IMR-90 (cell line): ENCODE results near the gene VRK2. TPM values are rescaled to one million over a fixed set of nuclear protein-coding genes. Genes with fewer than 3 reads are reported as not detected.

Source experiments
- ATAC-seq: fragments of 200-7000 bp; cut with Tn5 transposase; 2 replicates; pipeline ENCODE4 v1.9.1; 2020; ENCODE audit warnings: low read depth, mild to moderate bottlenecking, moderate library complexity
- BruUV-seq: library from RNA; stranded (reverse); fragments of 400-500 nt; replicated peaks from 2 replicates; lab custom pipeline; 2021; lab: Mats Ljungman, UMichigan
- CTCF ChIA-PET: fragments of 300-600 bp; formaldehyde crosslinking; extraction: SDS; loops from one replicate; lab custom pipeline; 2021; ENCODE audit warnings: antibody characterized with exemption; lab: Yijun Ruan, JAX
- POLR2A ChIA-PET: fragments of 300-600 bp; sonication (Branson Sonifier 250); formaldehyde crosslinking; loops from one replicate; lab custom pipeline; 2022; ENCODE audit warnings: antibody characterized with exemption; ENCODE audit not compliant: unreplicated experiment; lab: Charles Lee
- DNase-seq: peaks from one replicate; pipeline ENCODE4 v3.0.0; 2013
- H2AFZ ChIP-seq: replicated peaks from 2 replicates; pipeline ENCODE3; 2013; ENCODE audit warnings: low read length, mild to moderate bottlenecking; ENCODE audit not compliant: poor library complexity
- H2AK5ac ChIP-seq: 2 replicates; pipeline ENCODE4 v1.6.1; 2013; ENCODE audit warnings: low read depth, low read length, inconsistent platforms
- H2AK9ac ChIP-seq: replicated peaks from 2 replicates; pipeline ENCODE3; 2013; ENCODE audit warnings: mild to moderate bottlenecking, low read depth, low read length, moderate library complexity; ENCODE audit not compliant: poor library complexity
- H2BK120ac ChIP-seq: 2 replicates; pipeline ENCODE4 v1.6.1; 2013; ENCODE audit warnings: low read depth, low read length, inconsistent platforms
- H2BK15ac ChIP-seq: 3 replicates; pipeline ENCODE4 v1.6.1; 2013; ENCODE audit warnings: low read depth, low read length, inconsistent platforms
- H2BK20ac ChIP-seq: 2 replicates; pipeline ENCODE4 v1.6.1; 2013; ENCODE audit warnings: low read depth, mild to moderate bottlenecking, inconsistent platforms, low read length, moderate library complexity
- H2BK5ac ChIP-seq: 2 replicates; pipeline ENCODE4 v1.6.1; 2013; ENCODE audit warnings: mild to moderate bottlenecking, low read depth, low read length, inconsistent platforms; ENCODE audit not compliant: poor library complexity, severe bottlenecking
- H3K14ac ChIP-seq: replicated peaks from 2 replicates; pipeline ENCODE4 v1.6.1; 2013; ENCODE audit warnings: low read depth, low read length, inconsistent platforms
- H3K18ac ChIP-seq: 2 replicates; pipeline ENCODE4 v1.6.1; 2013; ENCODE audit warnings: low read depth, low read length, control low read depth
- H3K23ac ChIP-seq: 2 replicates; pipeline ENCODE4 v1.6.1; 2013; ENCODE audit warnings: low read depth, low read length, inconsistent platforms
- H3K27ac ChIP-seq: 2 replicates; pipeline ENCODE4 v1.5.1; 2013; ENCODE audit warnings: mild to moderate bottlenecking, control low read depth, low read length; ENCODE audit not compliant: insufficient read depth
- H3K27me3 ChIP-seq: 2 replicates; pipeline ENCODE4 v1.6.1; 2013; ENCODE audit warnings: low read length; ENCODE audit not compliant: control insufficient read depth, insufficient read depth
- H3K36me3 ChIP-seq: 2 replicates; pipeline ENCODE4 v1.6.1; 2013; ENCODE audit warnings: low read length, mixed read lengths; ENCODE audit not compliant: control insufficient read depth, insufficient read depth
- H3K4ac ChIP-seq: 2 replicates; pipeline ENCODE4 v1.6.1; 2013; ENCODE audit warnings: low read depth, low read length, inconsistent platforms
- H3K4me1 ChIP-seq: 2 replicates; pipeline ENCODE4 v1.6.1; 2013; ENCODE audit warnings: low read length, mixed read lengths; ENCODE audit not compliant: control insufficient read depth, insufficient read depth
- H3K4me2 ChIP-seq: 2 replicates; pipeline ENCODE4 v1.6.1; 2013; ENCODE audit warnings: low read depth, mild to moderate bottlenecking, control low read depth, low read length, moderate library complexity
- H3K4me3 ChIP-seq: 2 replicates; pipeline ENCODE4 v1.5.1; 2013; ENCODE audit warnings: low read depth, mild to moderate bottlenecking, control low read depth, low read length, moderate library complexity; ENCODE audit not compliant: insufficient read depth
- H3K56ac ChIP-seq: 2 replicates; pipeline ENCODE4 v1.6.1; 2013; ENCODE audit warnings: low read length, inconsistent platforms; ENCODE audit not compliant: insufficient read depth; ENCODE audit errors: extremely low read depth
- H3K79me1 ChIP-seq, 2 experiments: 2 replicates each; pipeline ENCODE4 v1.6.1; 2013; ENCODE audit warnings: low read length in 2 of 2, inconsistent platforms in 1 of 2, low read depth in 1 of 2
- H3K9ac ChIP-seq: 2 replicates; pipeline ENCODE4 v1.6.1; 2013; ENCODE audit warnings: low read depth, low read length, control low read depth
- H3K9me1 ChIP-seq: 2 replicates; pipeline ENCODE4 v1.6.1; 2013; ENCODE audit warnings: low read length, inconsistent platforms; ENCODE audit not compliant: insufficient read depth
- H3K9me3 ChIP-seq: 2 replicates; pipeline ENCODE4 v1.6.1; 2013; ENCODE audit warnings: low read length; ENCODE audit not compliant: control insufficient read depth, insufficient read depth
- H4K20me1 ChIP-seq: 2 replicates; pipeline ENCODE4 v1.6.1; 2013; ENCODE audit warnings: low read length, inconsistent platforms; ENCODE audit not compliant: insufficient read depth
- H4K5ac ChIP-seq: 2 replicates; pipeline ENCODE4 v1.6.1; 2013; ENCODE audit warnings: mild to moderate bottlenecking, low read depth, low read length, control low read depth
- H4K8ac ChIP-seq, 2 experiments: 2 replicates each; pipeline ENCODE4 v1.6.1; 2013; ENCODE audit warnings: low read depth in 2 of 2, low read length in 2 of 2, control low read depth in 1 of 2, inconsistent platforms in 1 of 2
- H4K91ac ChIP-seq: 2 replicates; pipeline ENCODE4 v1.6.1; 2013; ENCODE audit warnings: low read depth, low read length, inconsistent platforms; ENCODE audit not compliant: insufficient read depth
- BHLHE40 ChIP-seq: fragments of 150-350 bp; IDR thresholded peaks from 2 replicates; pipeline ENCODE4 v1.6.1; 2016; ENCODE audit warnings: mild to moderate bottlenecking, low read depth, low read length
- CEBPB ChIP-seq: IDR thresholded peaks from 2 replicates; pipeline ENCODE4 v1.6.1; 2012; ENCODE audit warnings: low read depth, low read length, improper control_type of control experiment
- CHD1 ChIP-seq: IDR thresholded peaks from 2 replicates; pipeline ENCODE4 v1.6.1; 2012; ENCODE audit warnings: low read depth, low read length, improper control_type of control experiment
- FOS ChIP-seq: fragments of 150-350 bp; IDR thresholded peaks from 2 replicates; pipeline ENCODE4 v1.6.1; 2016; ENCODE audit warnings: low read depth, low read length
- MAFK ChIP-seq: IDR thresholded peaks from 2 replicates; pipeline ENCODE4 v1.6.1; 2012; ENCODE audit warnings: low read depth, low read length, improper control_type of control experiment
- MAZ ChIP-seq: IDR thresholded peaks from 2 replicates; pipeline ENCODE4 v1.6.1; 2012; ENCODE audit warnings: low read depth, mild to moderate bottlenecking, low read length, improper control_type of control experiment, moderate library complexity, borderline replicate concordance
- MXI1 ChIP-seq: IDR thresholded peaks from 2 replicates; pipeline ENCODE4 v1.6.1; 2012; ENCODE audit warnings: low read depth, mild to moderate bottlenecking, low read length, moderate library complexity, borderline replicate concordance
- NFE2L2 ChIP-seq: fragments of 150-350 bp; IDR thresholded peaks from 2 replicates; pipeline ENCODE4 v1.6.1; 2016; ENCODE audit warnings: low read depth, mild to moderate bottlenecking, low read length
- POLR2A ChIP-seq: IDR thresholded peaks from 2 replicates; pipeline ENCODE4 v1.6.1; 2012; ENCODE audit warnings: mild to moderate bottlenecking, low read depth, low read length
- RAD21 ChIP-seq: IDR thresholded peaks from 2 replicates; pipeline ENCODE4 v1.6.1; 2012; ENCODE audit warnings: low read length, improper control_type of control experiment
- RCOR1 ChIP-seq: IDR thresholded peaks from 2 replicates; pipeline ENCODE4 v1.6.1; 2012; ENCODE audit warnings: mild to moderate bottlenecking, low read length, improper control_type of control experiment; ENCODE audit not compliant: insufficient replicate concordance
- RFX5 ChIP-seq: IDR thresholded peaks from 2 replicates; pipeline ENCODE4 v1.8.0; 2012; ENCODE audit warnings: low read depth, mild to moderate bottlenecking, low read length, moderate library complexity
- SMC3 ChIP-seq: fragments of 150-350 bp; IDR thresholded peaks from 2 replicates; pipeline ENCODE4 v1.6.1; 2016; ENCODE audit warnings: low read depth, mild to moderate bottlenecking, antibody characterized with exemption, low read length, moderate library complexity
- WGBS, 2 experiments: methylation state at CpG; one replicate each; pipeline versions ENCODE4 v1.1.5 to v1.1.7; 2013; ENCODE audit warnings: missing lambda C conversion rate in 2 of 2; ENCODE audit not compliant: insufficient read length in 1 of 2; ENCODE audit errors: extremely low coverage in 2 of 2; 5-methylcytosine and 5-hydroxymethylcytosine counted together
- dilution Hi-C: fragments of 300-500 bp; cut with HindIII; formaldehyde crosslinking; loops from one replicate; pipeline ENCODE4 v1.14.3; 2018; ENCODE audit warnings: low sequenced_read_pairs; ENCODE audit not compliant: unreplicated experiment
- in situ Hi-C: fragments of 300-500 bp; cut with MboI; formaldehyde crosslinking; loops from 3 replicates; pipeline ENCODE4 v1.14.3; 2019; ENCODE audit warnings: low sequenced_read_pairs, inconsistent platforms, mixed read lengths
- intact Hi-C: fragments of 100-400 bp; cut with micrococcal nuclease; formaldehyde crosslinking; loops from 2 replicates; pipeline ENCODE4 v1.10.0; 2022
- polyA plus RNA-seq, 3 experiments: library from polyadenylated mRNA; depleted of rRNA; stranded (reverse); fragments of >200 nt; gene quantifications; 2 replicates each; pipeline ENCODE4 v1.2.3, GENCODE V29; 2012; ENCODE audit warnings: low replicate concordance in 1 of 3
- total RNA-seq: library from RNA; depleted of rRNA; stranded (reverse); fragments of >200 nt; gene quantifications from 2 replicates; pipeline ENCODE4 v1.2.3, GENCODE V29; 2012
- TF ChIP-seq, protein P1 (sequence below): fragments of 150-350 bp; IDR thresholded peaks from 2 replicates; pipeline ENCODE4 v1.6.1; 2016; ENCODE audit warnings: low read depth, mild to moderate bottlenecking, low read length, moderate library complexity, borderline replicate concordance
- TF ChIP-seq, protein P2 (sequence below): fragments of 150-350 bp; IDR thresholded peaks from 2 replicates; pipeline ENCODE4 v1.6.1; 2017; ENCODE audit warnings: mild to moderate bottlenecking, antibody characterized with exemption, low read length, low read depth
- TF ChIP-seq, protein P3 (sequence below): conservative IDR thresholded peaks from 2 replicates; pipeline ENCODE4 v1.5.1; 2012; ENCODE audit warnings: mild to moderate bottlenecking, low read depth, low read length, improper control_type of control experiment

The VRK2 gene
- total and polyA plus RNA-seq, 2 of the 4 experiments (the other 2 are of a cell fraction): 12.2 to 22.8 TPM

DNA sequence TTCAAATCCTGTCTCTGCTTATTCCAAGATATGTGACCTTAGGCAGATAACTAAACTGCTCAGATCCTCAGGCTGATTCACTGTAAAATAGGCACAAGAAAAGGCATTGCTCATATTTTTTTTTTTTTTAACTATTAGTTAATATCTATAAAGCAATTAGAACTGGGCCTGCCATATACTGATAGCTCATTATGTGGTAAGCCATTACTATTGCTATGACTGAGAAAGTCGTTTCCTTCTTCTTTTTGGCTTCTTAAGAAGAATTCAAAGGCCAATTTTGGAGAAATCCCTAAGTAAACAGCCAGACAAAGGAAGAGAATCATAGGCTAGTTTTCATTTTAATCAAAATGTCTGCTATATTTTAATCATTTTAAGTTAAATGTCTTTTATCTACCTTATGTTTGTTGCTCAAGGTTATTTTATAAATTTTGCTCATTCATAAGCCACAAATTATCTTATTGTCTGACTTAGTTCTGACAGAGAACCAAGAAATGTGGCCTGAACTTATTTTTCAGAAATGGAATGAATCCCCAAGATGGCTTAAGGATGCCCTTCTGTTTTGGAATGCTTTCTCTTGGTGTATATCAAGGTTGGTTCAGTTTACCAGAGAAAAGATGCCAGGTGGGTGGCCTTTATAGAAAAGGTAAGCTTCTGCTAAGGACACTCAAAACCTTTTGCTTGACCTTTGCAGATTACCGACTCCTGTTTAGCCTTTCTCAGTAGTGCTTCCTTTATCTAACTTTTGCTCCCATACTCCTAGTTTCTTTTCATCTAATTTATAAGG lies 21.3 kb upstream of the VRK2 start:
- Histone ChIP-seq H3K18ac (no peak overlapping the region), H3K4me3 (no peak overlapping the region), H3K27ac (no peak overlapping the region), H3K9me1 (no peaks in the 10 kb centered on the region), H3K4ac (no peak overlapping the region), H3K9ac (no peak overlapping the region), H4K5ac (no peak overlapping the region), H2BK15ac (no peak overlapping the region), H3K9me3 (no peaks in the 10 kb centered on the region), H4K91ac (no peak overlapping the region), H2AK9ac (no peak overlapping the region), H2AFZ (no peak overlapping the region), H3K4me2 (no peak overlapping the region), H4K20me1 (no peaks in the 10 kb centered on the region), H2BK20ac (no peak overlapping the region), H3K27me3 (no peaks in the 10 kb centered on the region), H4K8ac (no peak overlapping the region), H3K4me1 (no peaks in the 10 kb centered on the region), H3K23ac (no peak overlapping the region), H3K79me1 (no peaks in the 10 kb centered on the region), H2AK5ac (no peak overlapping the region), H3K14ac (no peak overlapping the region), H2BK5ac (no peak overlapping the region), H3K56ac (no peak overlapping the region), H2BK120ac (no peak overlapping the region), H3K36me3 (no peaks in the 10 kb centered on the region)
- ChIA-PET CTCF (no interaction called here), POLR2A (no interaction called here)
- dilution Hi-C loops (no loop called here), intact Hi-C loops (no loop called here), in situ Hi-C loops (no loop called here)
- TF ChIP-seq NFE2L2: no peak
- TF ChIP-seq, protein P1, sequence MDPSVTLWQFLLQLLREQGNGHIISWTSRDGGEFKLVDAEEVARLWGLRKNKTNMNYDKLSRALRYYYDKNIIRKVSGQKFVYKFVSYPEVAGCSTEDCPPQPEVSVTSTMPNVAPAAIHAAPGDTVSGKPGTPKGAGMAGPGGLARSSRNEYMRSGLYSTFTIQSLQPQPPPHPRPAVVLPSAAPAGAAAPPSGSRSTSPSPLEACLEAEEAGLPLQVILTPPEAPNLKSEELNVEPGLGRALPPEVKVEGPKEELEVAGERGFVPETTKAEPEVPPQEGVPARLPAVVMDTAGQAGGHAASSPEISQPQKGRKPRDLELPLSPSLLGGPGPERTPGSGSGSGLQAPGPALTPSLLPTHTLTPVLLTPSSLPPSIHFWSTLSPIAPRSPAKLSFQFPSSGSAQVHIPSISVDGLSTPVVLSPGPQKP: no peak
- TF ChIP-seq RFX5: no peak
- TF ChIP-seq, protein P2, sequence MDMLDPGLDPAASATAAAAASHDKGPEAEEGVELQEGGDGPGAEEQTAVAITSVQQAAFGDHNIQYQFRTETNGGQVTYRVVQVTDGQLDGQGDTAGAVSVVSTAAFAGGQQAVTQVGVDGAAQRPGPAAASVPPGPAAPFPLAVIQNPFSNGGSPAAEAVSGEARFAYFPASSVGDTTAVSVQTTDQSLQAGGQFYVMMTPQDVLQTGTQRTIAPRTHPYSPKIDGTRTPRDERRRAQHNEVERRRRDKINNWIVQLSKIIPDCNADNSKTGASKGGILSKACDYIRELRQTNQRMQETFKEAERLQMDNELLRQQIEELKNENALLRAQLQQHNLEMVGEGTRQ: no peak
- no peak for TF ChIP-seq CHD1
- no peak for TF ChIP-seq RAD21
- no peak for TF ChIP-seq CEBPB
- TF ChIP-seq, protein P3, sequence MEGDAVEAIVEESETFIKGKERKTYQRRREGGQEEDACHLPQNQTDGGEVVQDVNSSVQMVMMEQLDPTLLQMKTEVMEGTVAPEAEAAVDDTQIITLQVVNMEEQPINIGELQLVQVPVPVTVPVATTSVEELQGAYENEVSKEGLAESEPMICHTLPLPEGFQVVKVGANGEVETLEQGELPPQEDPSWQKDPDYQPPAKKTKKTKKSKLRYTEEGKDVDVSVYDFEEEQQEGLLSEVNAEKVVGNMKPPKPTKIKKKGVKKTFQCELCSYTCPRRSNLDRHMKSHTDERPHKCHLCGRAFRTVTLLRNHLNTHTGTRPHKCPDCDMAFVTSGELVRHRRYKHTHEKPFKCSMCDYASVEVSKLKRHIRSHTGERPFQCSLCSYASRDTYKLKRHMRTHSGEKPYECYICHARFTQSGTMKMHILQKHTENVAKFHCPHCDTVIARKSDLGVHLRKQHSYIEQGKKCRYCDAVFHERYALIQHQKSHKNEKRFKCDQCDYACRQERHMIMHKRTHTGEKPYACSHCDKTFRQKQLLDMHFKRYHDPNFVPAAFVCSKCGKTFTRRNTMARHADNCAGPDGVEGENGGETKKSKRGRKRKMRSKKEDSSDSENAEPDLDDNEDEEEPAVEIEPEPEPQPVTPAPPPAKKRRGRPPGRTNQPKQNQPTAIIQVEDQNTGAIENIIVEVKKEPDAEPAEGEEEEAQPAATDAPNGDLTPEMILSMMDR: no peak
- no peak for TF ChIP-seq SMC3
- no peak for TF ChIP-seq POLR2A
- no peak for TF ChIP-seq FOS
- TF ChIP-seq MAFK: no peak
- no peak for TF ChIP-seq MAZ
- TF ChIP-seq RCOR1: no peak
- no peak for TF ChIP-seq MXI1
- no peak for TF ChIP-seq BHLHE40
- DNase-seq (no peak), ATAC-seq (no peak)
- no TSS peak for BruUV-seq
- no CpG with 5 or more reads among the region's 2 CpGs for WGBS, 2 experiments
